ENCODE measurements around the gene FRYL.

GRCh38 chr4:48462363-48462762 is 317.7 kb downstream of the FRYL start:
- no peak for TF ChIP-seq ZNF431 (CRISPR knock-in tag; IDR thresholded peaks at IDR 0.05; ENCODE audit: borderline replicate concordance, low read depth)
- TF ChIP-seq HMGXB4 (CRISPR knock-in tag; IDR thresholded peaks at IDR 0.05; ENCODE audit: borderline replicate concordance in 1 of 2, low read depth in 1 of 2) = no peak
- TF ChIP-seq UBTF (CRISPR knock-in tag; IDR thresholded peaks at IDR 0.05) = no peak
- no peak for TF ChIP-seq CTCF (CRISPR knock-in tag; IDR thresholded peaks at IDR 0.05)
- TF ChIP-seq POLR2AphosphoS5 (IDR thresholded peaks at IDR 0.05; ENCODE audit: low read depth, low read length) = no peak

All from HepG2 (cell line).